Measurements from ENCODE around the gene ALOXE3. TPM values are rescaled to one million over a fixed set of nuclear protein-coding genes. Genes with fewer than 3 reads are reported as not detected.
"Not testable (repeated sequence)": the region's sequence is repeated elsewhere in the genome, so short reads cannot be mapped to it uniquely, and the experiment has no call there.

The ALOXE3 gene
- total RNA-seq, 1 donor from 2014 or later: not detected

- no peak for DNase-seq (ENCODE audit: low spot score)
These were observed 4.2 kb upstream of the ALOXE3 start for GRCh38 chr17:8122422-8122923.

- DNase-seq (ENCODE audit: low spot score): peak; percentile 40
These were observed 3.5 kb upstream of the ALOXE3 start for GRCh38 chr17:8121681-8122421.

GRCh38 chr17:8121407-8121680 is 3.0 kb upstream of the ALOXE3 start:
- no peak for DNase-seq (ENCODE audit: low spot score)

GRCh38 chr17:8120520-8121406 is 2.4 kb upstream of the ALOXE3 start:
- DNase-seq (ENCODE audit: low spot score): peak; percentile 45

GRCh38 chr17:8119581-8120519 is 1.5 kb upstream of the ALOXE3 start:
- peak; percentile 98 for DNase-seq (ENCODE audit: low spot score)

- DNase-seq (ENCODE audit: low spot score): peak; percentile 94
These were observed 661 bp upstream of the ALOXE3 start for GRCh38 chr17:8118769-8119580.

- no peak for DNase-seq (ENCODE audit: low spot score)
These were observed 841 bp downstream of the ALOXE3 start for GRCh38 chr17:8117367-8117979.

- DNase-seq (ENCODE audit: low spot score): no peak
These were observed 1.5 kb downstream of the ALOXE3 start for GRCh38 chr17:8116776-8117175.

GRCh38 chr17:8110907-8111306 is 7.4 kb downstream of the ALOXE3 start:
- DNase-seq (ENCODE audit: low spot score): no peak

- no peak for DNase-seq (ENCODE audit: low spot score)
These were observed 7.9 kb downstream of the ALOXE3 start for GRCh38 chr17:8110456-8110804.

- no peak for DNase-seq (ENCODE audit: low spot score)
These were observed 8.5 kb downstream of the ALOXE3 start for GRCh38 chr17:8109661-8110455.

GRCh38 chr17:8108972-8109660 is 9.2 kb downstream of the ALOXE3 start:
- DNase-seq (ENCODE audit: low spot score): no peak

- DNase-seq (ENCODE audit: low spot score): not testable (repeated sequence)
These were observed 11.3 kb downstream of the ALOXE3 start for GRCh38 chr17:8106980-8107379.

GRCh38 chr17:8105957-8106398 is 12.3 kb downstream of the ALOXE3 start:
- DNase-seq (ENCODE audit: low spot score): no peak

- DNase-seq (ENCODE audit: low spot score): no peak
These were observed 13.4 kb downstream of the ALOXE3 start for GRCh38 chr17:8104911-8105310.

- no peak for DNase-seq (ENCODE audit: low spot score)
These were observed 14.8 kb downstream of the ALOXE3 start for GRCh38 chr17:8103549-8103948.

GRCh38 chr17:8101721-8102120 is 16.6 kb downstream of the ALOXE3 start:
- DNase-seq (ENCODE audit: low spot score): no peak

- DNase-seq (ENCODE audit: low spot score): no peak
These were observed 17.6 kb downstream of the ALOXE3 start for GRCh38 chr17:8100763-8101162.

- no peak for DNase-seq (ENCODE audit: low spot score)
These were observed 18.2 kb downstream of the ALOXE3 start for GRCh38 chr17:8100111-8100510.
